Cardiac septum (tissue), 1 donor: ENCODE results near the gene LRP2BP. TPM values are rescaled to one million over a fixed set of nuclear protein-coding genes. Genes with fewer than 3 reads are reported as not detected.

Source experiments
- DNase-seq: peaks from one replicate; pipeline ENCODE4 v3.0.0-alpha.2; 2020; ENCODE audit warnings: low spot score
- intact Hi-C: fragments of 100-400 bp; cut with DNase I; formaldehyde crosslinking; loops from one replicate; pipeline ENCODE4 v1.14.0; 2022
- long read RNA-seq: library from polyadenylated mRNA; unstranded; transcript quantifications from one replicate; pipeline ENCODE4 v2.0.0, GENCODE V29; 2021
- total RNA-seq: library from RNA; stranded (reverse); fragmentation: NEBNext Ultra II Directional; extraction: Animal tissue kit (Norgen Biotek cat#: 25700); gene quantifications from one replicate; pipeline ENCODE4 v1.2.1, GENCODE V29; 2021
- donor health status: DM: no; HTN: no; CAD: no.

Gene LRP2BP
- total RNA-seq = 1.5 TPM
- long read RNA-seq, partial matches to known transcripts = 0 of 1 reads
- long read RNA-seq, other reads (novel, unspliced or antisense) = 1 of 1 reads

DNA sequence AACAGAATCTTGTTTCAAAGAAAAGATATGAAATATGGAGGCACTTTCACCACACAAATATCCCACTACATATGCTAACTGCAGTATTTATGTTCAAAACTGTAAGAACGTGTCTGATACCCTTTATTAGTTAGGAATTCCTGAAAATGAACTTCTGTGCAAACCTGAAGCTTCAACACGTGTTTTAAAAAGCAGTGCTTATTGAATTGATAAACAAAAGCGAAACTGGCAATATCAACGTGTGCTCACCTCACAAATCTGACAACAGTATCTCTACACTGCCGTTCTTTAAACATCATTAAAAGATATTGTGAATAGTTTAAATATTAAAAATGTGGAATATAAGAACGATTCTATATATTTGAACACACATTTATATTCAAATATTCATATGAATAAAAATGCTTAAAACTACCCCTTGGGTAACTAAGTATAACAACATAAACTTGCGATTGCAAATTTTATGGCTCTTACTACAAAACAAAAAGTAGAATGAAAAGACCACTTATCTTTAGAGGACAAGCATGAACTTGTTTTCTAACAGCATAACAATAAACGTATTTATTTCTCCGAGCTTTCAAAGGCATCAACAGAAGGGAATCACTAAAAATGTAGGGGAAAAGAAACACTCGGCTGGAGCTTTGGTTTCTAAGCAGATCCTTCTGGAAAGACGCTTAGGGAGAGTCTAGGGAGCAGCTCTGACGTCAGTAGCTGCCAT is at the start of gene LRP2BP:
LRP2BP (minus strand) TSS at position 687 of the 718 bp plus-strand sequence. CDS start 17,738 bp downstream, outside the sequence.
- no peak for DNase-seq
- intact Hi-C loops = loop anchor here (5.0 to 10.0 kb wide), 3 partner anchors 169 to 741 kb away; partner anchors contain the start of gene CFAP97

GRCh38 chr4:185445209-185445608 is 49.5 kb upstream of the LRP2BP start:
- no peak for DNase-seq
- intact Hi-C loops = no loop called here

DNA sequence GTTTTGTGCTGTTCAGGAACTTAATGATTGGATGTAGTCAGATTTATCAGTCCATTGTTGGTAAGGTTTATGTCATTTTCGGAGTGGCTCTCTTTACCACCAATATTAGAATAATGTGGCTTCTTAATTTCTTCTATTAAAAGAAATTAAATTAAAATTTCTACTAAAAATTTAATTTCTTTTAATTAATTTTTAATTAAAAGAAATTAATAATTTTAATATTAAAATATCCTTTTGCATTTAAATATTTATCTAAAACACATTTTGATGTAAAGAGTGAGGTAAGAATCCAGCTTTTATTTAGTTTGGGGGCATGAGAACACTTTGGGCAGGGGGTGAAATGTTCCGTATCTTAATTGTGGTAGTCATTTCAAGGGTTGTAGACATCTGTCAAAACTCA is 45.8 kb upstream of the LRP2BP start:
- DNase-seq = no peak
- intact Hi-C loops = no loop called here

GRCh38 chr4:185437809-185438208 is 42.1 kb upstream of the LRP2BP start:
- no peak for DNase-seq
- intact Hi-C loops = no loop called here

GRCh38 chr4:185435466-185435865 is 39.7 kb upstream of the LRP2BP start:
- no peak for DNase-seq
- intact Hi-C loops = no loop called here

GRCh38 chr4:185429660-185430059 is 33.9 kb upstream of the LRP2BP start:
- DNase-seq = no peak
- intact Hi-C loops = loop anchor here (5.0 kb wide), 1 partner anchor 38 kb away; no protein-coding TSS in a partner anchor

DNA sequence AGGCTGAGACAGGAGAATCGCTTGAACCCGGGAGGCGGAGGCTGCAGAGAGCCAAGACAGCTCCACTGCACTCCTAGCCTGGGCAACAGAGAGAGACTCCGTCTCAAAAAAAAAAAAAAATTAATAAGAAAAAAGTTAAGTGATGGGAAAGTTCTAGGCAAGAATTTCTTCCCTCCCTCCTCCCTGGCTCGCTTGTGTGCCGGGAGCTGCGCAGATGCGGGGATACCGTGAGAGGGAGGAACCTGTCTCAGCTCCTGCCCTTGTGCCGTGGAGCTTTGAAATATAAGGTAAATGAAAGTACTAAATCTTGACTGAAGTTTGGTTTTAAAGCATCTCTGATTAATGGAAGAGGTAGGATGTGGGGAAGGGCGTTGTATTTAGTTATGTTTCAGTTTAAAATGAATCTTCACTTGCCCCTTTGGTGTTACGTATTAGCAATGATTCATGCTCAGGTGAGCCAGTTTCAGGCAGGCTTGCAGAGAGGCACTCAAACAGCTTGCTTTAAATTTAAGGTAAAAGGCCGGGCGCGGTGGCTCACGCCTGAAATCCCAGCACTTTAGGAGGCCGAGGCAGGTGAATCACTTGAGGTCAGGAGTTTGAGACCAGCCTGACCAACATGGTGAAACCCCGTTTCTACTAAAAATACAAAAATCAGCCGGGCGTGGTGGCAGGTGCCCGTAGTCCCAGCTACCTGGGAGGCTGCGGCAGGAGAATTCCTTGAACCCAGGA is 31.4 kb upstream of the LRP2BP start:
- intact Hi-C loops = loop anchor here (5.0 kb wide), 1 partner anchor 40 kb away; no protein-coding TSS in a partner anchor
- DNase-seq = no peak

DNA sequence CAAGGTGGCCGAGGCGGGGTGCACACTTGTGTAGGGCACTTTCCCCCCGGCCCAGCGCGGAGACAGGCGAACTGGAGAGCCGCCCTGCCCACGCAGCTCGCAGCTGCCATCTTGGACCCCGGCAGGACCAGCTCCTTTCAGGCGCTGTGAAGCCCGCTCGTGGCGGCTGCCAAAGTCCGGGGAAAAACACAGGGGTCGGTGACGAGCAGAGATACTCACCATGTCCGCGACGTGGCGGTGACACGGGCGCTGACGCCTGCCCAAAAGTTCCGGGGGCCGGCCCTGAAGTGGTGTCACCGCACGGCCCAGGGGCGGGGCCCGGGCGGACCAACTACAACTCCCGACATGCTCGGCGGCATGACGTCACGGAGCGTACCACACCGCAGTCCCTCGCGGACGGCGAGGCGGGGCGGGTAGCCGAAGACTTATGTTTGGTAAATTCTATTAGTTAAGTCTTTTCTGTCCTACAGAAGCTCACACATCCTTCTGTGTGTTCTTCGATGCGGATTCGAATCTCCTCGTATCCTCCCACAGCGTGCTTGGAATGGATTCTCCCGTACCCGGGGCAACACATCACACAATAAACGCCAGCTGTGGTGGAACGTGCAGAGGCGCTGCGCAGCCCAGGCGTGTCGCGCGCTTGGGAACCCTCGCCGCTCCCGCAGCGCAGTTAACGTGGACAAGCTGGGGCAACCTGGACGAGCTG is 30.1 kb upstream of the LRP2BP start, which contains the start of gene UFSP2:
UFSP2 (minus strand) TSS at position 318 of the 706 bp plus-strand sequence; CDS start at position 222, 96 bp downstream.
- DNase-seq = peak; percentile 95
- intact Hi-C loops = loop anchor here (5.0 kb wide), 1 partner anchor 42 kb away; no protein-coding TSS in a partner anchor

DNA sequence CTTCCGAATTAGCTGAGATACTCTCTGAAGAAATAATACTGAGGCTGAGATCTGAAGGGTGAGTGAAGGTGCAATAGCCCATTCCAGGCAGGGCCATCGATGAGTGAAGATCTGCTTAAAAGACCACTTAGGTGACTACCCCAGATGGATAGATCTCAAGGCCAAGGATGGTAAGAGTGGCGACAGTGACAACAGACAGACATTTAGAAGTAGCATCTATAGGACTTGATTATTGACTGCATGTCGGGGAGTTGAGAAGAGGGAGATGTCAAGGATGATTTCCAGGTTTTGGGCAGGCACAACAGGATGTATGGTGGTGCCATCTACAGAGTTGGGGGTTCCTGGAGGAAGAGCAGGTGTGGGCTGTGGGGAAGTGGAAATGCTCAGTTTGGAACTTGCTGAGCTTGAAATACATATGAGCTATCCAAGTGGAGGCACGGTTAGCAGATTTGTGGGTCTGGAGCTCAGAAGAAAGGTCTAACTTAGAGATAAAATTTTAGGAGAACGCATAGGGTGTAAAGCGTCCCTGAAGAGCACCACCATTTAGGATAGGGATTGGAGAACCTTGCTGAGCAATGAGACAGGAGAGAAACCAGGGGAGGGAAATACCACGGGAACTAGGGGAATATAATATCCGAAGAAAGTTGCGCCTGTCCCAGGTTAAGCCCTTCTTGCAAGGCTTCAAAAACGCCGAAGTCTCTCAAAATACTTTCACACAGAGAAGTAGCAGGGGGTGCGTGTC is 29.4 kb upstream of the LRP2BP start:
- DNase-seq = no peak
- intact Hi-C loops = loop anchor here (5.0 kb wide), 1 partner anchor 42 kb away; no protein-coding TSS in a partner anchor

- no peak for DNase-seq
- intact Hi-C loops = no loop called here
Observed at GRCh38 chr4:185421366-185422124, 25.8 kb upstream of the LRP2BP start.

GRCh38 chr4:185416955-185417354 is 21.2 kb upstream of the LRP2BP start:
- intact Hi-C loops = no loop called here
- no peak for DNase-seq

GRCh38 chr4:185412412-185412811 is 16.7 kb upstream of the LRP2BP start:
- DNase-seq = no peak
- intact Hi-C loops = no loop called here

- intact Hi-C loops = no loop called here
- no peak for DNase-seq
Observed at GRCh38 chr4:185411849-185412248, 16.1 kb upstream of the LRP2BP start.

DNA sequence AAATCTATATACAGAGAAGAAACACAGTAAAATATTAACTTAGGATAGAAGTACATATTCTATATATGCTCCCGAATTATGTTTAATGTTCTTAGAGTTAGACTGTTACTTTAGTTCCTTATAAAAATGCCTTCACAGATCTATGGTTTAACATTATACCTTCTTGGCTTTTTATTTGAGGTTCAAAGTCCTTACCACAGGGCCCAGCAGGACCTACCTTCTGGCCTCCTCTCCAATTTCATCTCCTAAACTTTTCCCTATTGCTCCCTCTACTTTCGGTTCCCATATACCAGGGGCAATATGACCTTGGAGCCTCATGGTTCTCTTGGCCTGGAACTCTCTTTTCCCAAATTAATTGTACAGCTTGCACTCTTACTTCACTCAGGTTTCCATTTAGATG is 12.7 kb upstream of the LRP2BP start:
- intact Hi-C loops = no loop called here
- no peak for DNase-seq

DNA sequence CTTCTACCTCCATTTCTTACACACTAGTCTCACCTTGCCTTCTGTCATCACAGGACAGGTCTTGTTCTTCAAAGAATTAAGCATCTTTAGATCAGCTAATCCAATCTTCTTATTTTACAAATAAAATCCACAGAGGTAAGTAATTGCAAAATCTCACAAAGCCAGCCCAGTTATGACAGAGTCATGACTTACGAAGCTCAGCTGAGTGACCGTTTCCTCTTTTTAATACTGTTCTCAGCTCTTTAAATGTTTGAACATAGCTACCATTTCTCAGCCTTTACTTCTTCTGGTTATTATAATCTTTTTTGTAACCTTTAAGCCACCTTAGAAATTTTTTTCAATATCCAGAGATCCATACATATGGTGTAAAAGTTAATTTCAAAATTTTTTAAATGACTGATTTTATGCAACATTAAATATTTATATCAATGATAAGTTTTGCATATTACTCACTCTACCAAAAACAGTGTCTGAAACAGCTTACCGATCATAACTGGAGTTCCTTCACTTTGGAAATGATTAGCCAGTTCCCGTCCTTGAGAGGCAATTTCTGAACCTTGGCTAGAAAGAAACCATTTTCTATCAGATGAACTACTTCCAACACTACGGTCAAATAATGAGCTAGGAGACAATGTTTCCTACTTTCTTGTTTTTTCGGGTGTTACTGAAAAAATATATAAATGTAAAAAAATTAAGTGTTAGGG is 9.7 kb upstream of the LRP2BP start:
- DNase-seq = no peak
- intact Hi-C loops = no loop called here

DNA sequence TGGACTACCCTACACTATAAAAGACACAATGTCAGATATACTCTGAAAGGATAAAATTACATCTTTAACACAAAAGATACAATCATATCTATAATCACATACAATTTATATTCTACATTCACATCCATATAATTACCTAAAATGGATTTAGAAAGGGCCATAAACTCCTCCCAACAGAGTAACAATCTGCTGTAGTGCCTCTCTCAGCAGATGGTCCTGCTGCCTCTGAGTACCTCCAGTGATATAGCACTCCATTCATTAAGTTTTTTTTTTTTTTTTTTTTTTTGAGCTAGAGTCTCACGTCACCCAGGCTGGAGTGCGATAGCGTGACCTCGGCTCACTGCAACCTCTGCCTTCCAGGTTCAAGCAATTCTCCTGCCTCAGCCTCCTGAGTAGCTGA is 8.3 kb upstream of the LRP2BP start:
- intact Hi-C loops = no loop called here
- no peak for DNase-seq

DNA sequence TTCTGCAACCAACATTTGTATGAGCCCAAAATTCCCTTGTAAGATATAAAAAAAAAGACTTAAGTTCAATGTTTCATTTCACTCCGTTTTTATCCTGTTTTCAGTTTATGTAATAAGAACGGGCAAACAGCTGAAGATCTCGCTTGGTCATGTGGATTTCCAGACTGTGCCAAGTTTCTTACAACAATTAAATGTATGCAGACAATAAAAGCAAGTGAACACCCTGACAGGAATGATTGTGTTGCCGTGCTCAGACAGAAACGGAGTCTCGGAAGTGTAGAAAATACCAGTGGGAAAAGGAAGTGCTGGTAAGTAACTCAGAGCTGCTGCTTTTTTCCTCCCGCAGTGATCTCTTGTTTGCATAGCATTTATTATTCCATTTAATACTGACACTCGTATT is 3.7 kb upstream of the LRP2BP start:
- DNase-seq = no peak
- intact Hi-C loops = loop anchor here (5.0 to 10.0 kb wide), 3 partner anchors 165 to 745 kb away; partner anchors contain the start of gene CFAP97

DNA sequence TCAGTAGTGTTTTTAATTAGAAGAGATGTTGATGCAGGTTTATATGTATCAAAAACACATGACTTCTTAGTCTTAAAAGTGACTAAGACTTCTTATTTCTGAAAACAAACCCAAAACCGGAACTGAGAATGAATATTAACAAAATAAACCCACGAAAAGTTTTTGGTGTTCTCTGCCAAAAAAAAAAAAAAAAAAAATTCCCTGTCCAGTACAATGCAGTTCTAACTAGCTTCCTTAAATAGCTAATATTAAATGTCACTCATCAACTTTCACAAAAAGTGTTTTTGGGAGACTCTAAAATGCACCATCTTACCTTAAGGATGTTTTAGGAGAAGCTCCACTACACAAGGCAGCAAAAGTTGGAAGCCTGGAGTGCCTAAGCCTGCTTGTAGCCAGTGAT is 2.9 kb upstream of the LRP2BP start:
- no peak for DNase-seq

More for the DNA sequence above, 2.9 kb upstream of the LRP2BP start:
- intact Hi-C loops = loop anchor here (5.0 to 10.0 kb wide), 3 partner anchors 166 to 744 kb away; partner anchors contain the start of gene CFAP97
